Loucy (cell line): Measurements from ENCODE around the gene ZBTB37.

Experiments used
- H2AFZ ChIP-seq: fragments of 200-600 bp; sonication (generic); 2 replicates; pipeline ENCODE4 v1.6.0; 2016; ENCODE audit warnings: antibody characterized with exemption, mild to moderate bottlenecking, low read length, moderate library complexity
- H3F3A ChIP-seq: fragments of 200-600 bp; 2 replicates; pipeline ENCODE4 v1.6.0; 2016; ENCODE audit warnings: antibody characterized with exemption, low read depth, mild to moderate bottlenecking
- H3K27me3 ChIP-seq: fragments of 200-600 bp; sonication (generic); 2 replicates; pipeline ENCODE4 v1.6.1; 2014; ENCODE audit warnings: low read length, mild to moderate bottlenecking; ENCODE audit not compliant: insufficient read depth, poor library complexity, severe bottlenecking
- H3K36me3 ChIP-seq: fragments of 200-600 bp; sonication (generic); 2 replicates; pipeline ENCODE4 v1.6.1; 2016; ENCODE audit warnings: low read length; ENCODE audit not compliant: insufficient read depth
- H3K4me1 ChIP-seq: fragments of 200-600 bp; sonication (generic); 2 replicates; pipeline ENCODE4 v1.5.1; 2014; ENCODE audit warnings: low read length, mild to moderate bottlenecking; ENCODE audit not compliant: insufficient read depth, poor library complexity, severe bottlenecking
- H3K4me2 ChIP-seq: fragments of 200-600 bp; sonication (generic); 2 replicates; pipeline ENCODE4 v1.6.0; 2014; ENCODE audit warnings: antibody characterized with exemption, low read length, low read depth, mild to moderate bottlenecking; ENCODE audit not compliant: poor library complexity, severe bottlenecking
- H3K4me3 ChIP-seq: fragments of 200-600 bp; sonication (generic); 2 replicates; pipeline ENCODE4 v1.5.1; 2014; ENCODE audit warnings: low read length, mild to moderate bottlenecking, mixed read lengths; ENCODE audit not compliant: poor library complexity, severe bottlenecking
- H3K79me2 ChIP-seq: fragments of 200-600 bp; sonication (generic); 2 replicates; pipeline ENCODE4 v1.6.1; 2014; ENCODE audit warnings: low read length; ENCODE audit not compliant: insufficient read depth
- H3K9ac ChIP-seq: fragments of 200-600 bp; sonication (generic); 2 replicates; pipeline ENCODE4 v1.6.0; 2014; ENCODE audit warnings: mild to moderate bottlenecking, low read depth, low read length, moderate library complexity; ENCODE audit not compliant: poor library complexity, severe bottlenecking
- H3K9me2 ChIP-seq: fragments of 200-600 bp; sonication (generic); replicated peaks from 2 replicates; pipeline ENCODE4 v1.6.1; 2016; ENCODE audit warnings: low read depth, low read length, mixed read lengths
- H3K9me3 ChIP-seq: fragments of 200-600 bp; sonication (generic); 2 replicates; pipeline ENCODE4 v1.6.1; 2014; ENCODE audit warnings: mild to moderate bottlenecking, antibody characterized with exemption, low read length, low read depth; ENCODE audit not compliant: insufficient read depth
- H4K20me1 ChIP-seq: fragments of 200-600 bp; sonication (generic); 2 replicates; pipeline ENCODE4 v1.6.0; 2014; ENCODE audit warnings: antibody characterized with exemption, low read length, mild to moderate bottlenecking; ENCODE audit not compliant: insufficient read depth, poor library complexity, severe bottlenecking
- CTCF ChIP-seq: fragments of 200-600 bp; sonication (generic); conservative IDR thresholded peaks from 2 replicates; pipeline ENCODE4 v1.5.1; 2014; ENCODE audit warnings: mild to moderate bottlenecking, antibody characterized with exemption, low read length
- EZH2phosphoT487 ChIP-seq: fragments of 200-600 bp; IDR thresholded peaks from 2 replicates; pipeline ENCODE4 v1.6.1; 2018; ENCODE audit warnings: antibody characterized with exemption, mild to moderate bottlenecking, moderate library complexity, borderline replicate concordance

ZBTB37 gene

GRCh38 chr1:173863224-173864161 lies 4.7 kb upstream of the ZBTB37 start:
- H3K9ac ChIP-seq, result peak overlapping the region; percentile 29
- H3K4me2 ChIP-seq, result peak overlapping the region; percentile 92
- H3K4me3 ChIP-seq, result peak overlapping the region; percentile 92
- peaks cover 51% of the 10 kb centered on the region for H3K79me2 ChIP-seq
- H4K20me1 ChIP-seq, result peaks cover 51% of the 10 kb centered on the region
- no peak for TF ChIP-seq EZH2phosphoT487
- no peak for TF ChIP-seq CTCF
- H3K9me3 ChIP-seq, result no peaks in the 10 kb centered on the region
- no peaks in the 10 kb centered on the region for H3K9me2 ChIP-seq
- H2AFZ ChIP-seq, result no peak overlapping the region
- peaks cover 13% of the 10 kb centered on the region; the same call in 1 of the 2 replicates for H3F3A ChIP-seq
- peaks cover 47% of the 10 kb centered on the region for H3K36me3 ChIP-seq
- peaks cover 8% of the 10 kb centered on the region for H3K27me3 ChIP-seq
- peaks cover 33% of the 10 kb centered on the region for H3K4me1 ChIP-seq

GRCh38 chr1:173864179-173864867 lies 3.9 kb upstream of the ZBTB37 start:
- peaks cover 47% of the 10 kb centered on the region for H3K36me3 ChIP-seq
- H3F3A ChIP-seq, result peaks cover 13% of the 10 kb centered on the region; the same call in 1 of the 2 replicates
- H3K79me2 ChIP-seq, result peaks cover 57% of the 10 kb centered on the region
- H3K9ac ChIP-seq, result peak overlapping the region; percentile 92
- peaks cover 51% of the 10 kb centered on the region for H4K20me1 ChIP-seq
- H2AFZ ChIP-seq, result no peak overlapping the region
- H3K27me3 ChIP-seq, result peaks cover 8% of the 10 kb centered on the region
- no peaks in the 10 kb centered on the region for H3K9me2 ChIP-seq
- H3K4me2 ChIP-seq, result peak overlapping the region; percentile 92
- peaks cover 40% of the 10 kb centered on the region for H3K4me1 ChIP-seq
- no peaks in the 10 kb centered on the region for H3K9me3 ChIP-seq
- no peak for TF ChIP-seq CTCF
- peak overlapping the region; percentile 92 for H3K4me3 ChIP-seq

GRCh38 chr1:173865468-173866164 lies 2.6 kb upstream of the ZBTB37 start:
- Histone ChIP-seq H3K36me3 (peaks cover 47% of the 10 kb centered on the region), H4K20me1 (peaks cover 51% of the 10 kb centered on the region), H3K4me1 (peaks cover 50% of the 10 kb centered on the region)

More at GRCh38 chr1:173865468-173866164, 2.6 kb upstream of the ZBTB37 start:
- peak overlapping the region; percentile 92 for H3K9ac ChIP-seq
- peaks cover 19% of the 10 kb centered on the region for H3F3A ChIP-seq
- H3K4me2 ChIP-seq, result peak overlapping the region; percentile 92
- H3K9me2 ChIP-seq, result no peaks in the 10 kb centered on the region
- peaks cover 8% of the 10 kb centered on the region for H3K27me3 ChIP-seq
- H3K9me3 ChIP-seq, result no peaks in the 10 kb centered on the region
- H3K79me2 ChIP-seq, result peaks cover 59% of the 10 kb centered on the region
- TF ChIP-seq EZH2phosphoT487 (no peak), CTCF (no peak)
- H3K4me3 ChIP-seq, result peak overlapping the region; percentile 92
- H2AFZ ChIP-seq, result no peak overlapping the region
